BLaER1 (cell line): Measurements from ENCODE around the gene HSPA1L.
A peak's percentile ranks its signal among the peaks of the same experiment; 100 is the strongest.

Source experiments
- H3K27ac ChIP-seq: shearing (Covaris generic); formaldehyde crosslinking; 2 replicates; pipeline ENCODE4 v1.8.1; 2022
- H3K27me3 ChIP-seq: shearing (Covaris generic); formaldehyde crosslinking; 2 replicates; pipeline ENCODE4 v1.8.1; 2022
- H3K36me3 ChIP-seq: shearing (Covaris generic); formaldehyde crosslinking; 2 replicates; pipeline ENCODE4 v1.8.1; 2022
- H3K4me1 ChIP-seq: shearing (Covaris generic); formaldehyde crosslinking; 2 replicates; pipeline ENCODE4 v1.8.1; 2022
- H3K4me2 ChIP-seq: shearing (Covaris generic); formaldehyde crosslinking; 2 replicates; pipeline ENCODE4 v1.8.1; 2022
- H3K4me3 ChIP-seq: shearing (Covaris generic); formaldehyde crosslinking; 2 replicates; pipeline ENCODE4 v1.8.1; 2022
- H3K9ac ChIP-seq: shearing (Covaris generic); formaldehyde crosslinking; 2 replicates; pipeline ENCODE4 v1.8.1; 2022
- H3K9me3 ChIP-seq: shearing (Covaris generic); formaldehyde crosslinking; 2 replicates; pipeline ENCODE4 v1.8.1; 2022
- H4K20me1 ChIP-seq: shearing (Covaris generic); formaldehyde crosslinking; 2 replicates; pipeline ENCODE4 v1.8.1; 2022
- Cebpa-rat ChIP-seq: shearing (Covaris generic); IDR thresholded peaks from 2 replicates; pipeline ENCODE4 v1.8.1; 2022

Gene HSPA1L

DNA sequence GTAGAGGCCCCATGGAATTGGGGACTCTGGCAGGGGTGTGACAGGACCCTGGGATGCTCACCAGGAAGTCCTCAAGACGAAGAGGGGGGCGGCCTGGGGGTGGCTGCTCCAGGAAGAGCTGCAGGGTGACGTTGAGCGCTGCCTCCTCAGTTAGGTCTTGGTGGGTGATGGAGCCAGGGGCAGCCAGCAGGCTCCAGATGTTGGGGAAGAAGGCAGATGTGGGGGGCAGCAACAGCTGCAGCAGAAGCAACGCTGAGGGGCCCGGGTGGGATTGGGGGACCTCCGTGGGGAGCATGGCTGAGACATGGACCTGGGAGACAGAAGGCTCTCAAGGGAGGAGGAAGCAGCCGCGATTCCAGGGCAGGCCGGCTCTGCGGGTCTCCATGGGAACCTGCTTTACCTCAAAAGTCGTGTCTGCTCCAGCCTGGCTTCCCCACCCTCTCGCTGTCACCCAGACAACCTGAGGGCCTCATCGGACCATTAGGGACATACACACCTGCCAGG, 38.5 kb downstream of the HSPA1L start:
- peak overlapping the region; percentile 66 for H3K4me2 ChIP-seq

DNA sequence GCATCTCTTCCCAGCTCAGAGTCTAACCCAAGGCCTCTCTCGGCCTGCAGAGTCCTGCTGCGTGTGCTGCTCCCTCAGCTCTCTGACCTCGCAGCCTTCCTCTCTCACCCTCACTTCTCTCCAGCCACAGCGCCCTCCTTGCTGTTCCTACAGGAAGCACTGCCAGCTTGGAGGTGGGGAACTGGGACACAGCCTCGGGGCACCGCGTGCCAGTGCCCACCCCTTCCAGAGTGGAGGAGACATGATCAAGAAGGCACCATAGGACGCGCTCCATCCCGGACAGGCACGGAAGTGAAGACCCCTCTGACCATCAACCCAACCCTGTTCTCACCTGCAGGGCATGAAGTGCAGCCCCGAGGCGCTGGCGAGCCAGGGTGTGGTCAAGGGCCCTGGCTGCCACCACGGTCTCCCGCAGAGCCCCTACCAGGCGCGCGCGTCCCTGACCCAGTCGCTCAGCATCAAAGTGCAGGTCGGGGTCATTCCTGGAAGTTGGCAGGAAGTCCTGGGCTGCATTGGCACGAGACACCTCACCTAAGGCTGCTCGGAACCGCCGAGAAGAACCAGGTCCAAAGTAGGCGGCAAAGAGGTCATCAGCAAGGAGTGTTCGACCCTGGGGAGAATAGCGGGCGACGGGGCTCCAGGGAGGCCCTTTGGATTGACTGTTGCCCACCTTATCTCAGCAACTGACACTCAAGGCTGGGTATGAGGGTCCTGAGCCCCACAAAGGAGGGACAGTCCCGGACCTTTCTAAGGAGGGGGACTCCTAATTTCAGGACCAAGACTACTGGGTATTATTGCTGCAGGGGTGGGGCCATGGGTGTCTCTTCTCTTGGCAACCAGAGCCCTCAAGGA, 39.2 kb downstream of the HSPA1L start:
- no peak overlapping the region for H3K4me3 ChIP-seq
- H3K4me1 ChIP-seq = peaks cover 58% of the 10 kb centered on the region
- no peaks in the 10 kb centered on the region for H3K27me3 ChIP-seq
- peaks cover 35% of the 10 kb centered on the region for H3K36me3 ChIP-seq
- H3K27ac ChIP-seq = no peak overlapping the region
- no peaks in the 10 kb centered on the region; the same call in 1 of the 2 replicates for H4K20me1 ChIP-seq
- TF ChIP-seq Cebpa-rat = no peak
- H3K9ac ChIP-seq = no peak overlapping the region
- H3K4me2 ChIP-seq = 0 out of 2 replicates have a peak overlapping the region, but pooled peaks have one; percentile 61
- H3K9me3 ChIP-seq = no peaks in the 10 kb centered on the region

More for the DNA sequence above, 38.5 kb downstream of the HSPA1L start:
- Histone ChIP-seq H3K27me3 (no peaks in the 10 kb centered on the region), H3K27ac (peak overlapping the region; percentile 58), H3K36me3 (peaks cover 41% of the 10 kb centered on the region), H3K4me3 (no peak overlapping the region), H3K9ac (no peak overlapping the region), H4K20me1 (peaks cover under 1% of the 10 kb centered on the region; the same call in 1 of the 2 replicates), H3K9me3 (no peaks in the 10 kb centered on the region), H3K4me1 (peaks cover 58% of the 10 kb centered on the region)
- no peak for TF ChIP-seq Cebpa-rat

DNA sequence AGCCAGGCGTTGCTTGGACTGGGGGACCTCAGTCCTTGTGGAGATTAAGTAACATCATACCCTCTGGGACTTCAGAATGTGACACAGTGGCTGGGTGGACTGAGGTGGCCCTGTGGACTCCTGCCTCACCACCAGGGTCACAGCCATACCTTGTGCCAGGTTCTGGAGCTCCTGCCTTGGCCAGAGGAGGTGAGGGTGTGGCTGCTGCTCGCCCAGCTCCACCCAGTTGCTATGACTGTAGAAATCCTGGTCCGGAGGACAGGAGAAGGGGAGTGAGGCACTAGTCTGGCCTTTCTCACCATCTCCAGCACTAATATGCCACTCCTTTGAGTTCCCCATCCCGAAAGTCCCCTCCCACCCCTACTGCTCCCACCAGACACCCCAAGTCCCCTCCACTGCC, 39.9 kb downstream of the HSPA1L start:
- H3K27me3 ChIP-seq = no peaks in the 10 kb centered on the region
- no peak for TF ChIP-seq Cebpa-rat
- H3K4me1 ChIP-seq = peaks cover 58% of the 10 kb centered on the region
- H3K27ac ChIP-seq = peak overlapping the region; percentile 44; the same call in 1 of the 2 replicates
- no peak overlapping the region for H3K9ac ChIP-seq
- H3K9me3 ChIP-seq = no peaks in the 10 kb centered on the region
- peaks cover 28% of the 10 kb centered on the region for H3K36me3 ChIP-seq
- H3K4me3 ChIP-seq = no peak overlapping the region
- no peaks in the 10 kb centered on the region; the same call in 1 of the 2 replicates for H4K20me1 ChIP-seq
- peak overlapping the region; percentile 61 for H3K4me2 ChIP-seq

DNA sequence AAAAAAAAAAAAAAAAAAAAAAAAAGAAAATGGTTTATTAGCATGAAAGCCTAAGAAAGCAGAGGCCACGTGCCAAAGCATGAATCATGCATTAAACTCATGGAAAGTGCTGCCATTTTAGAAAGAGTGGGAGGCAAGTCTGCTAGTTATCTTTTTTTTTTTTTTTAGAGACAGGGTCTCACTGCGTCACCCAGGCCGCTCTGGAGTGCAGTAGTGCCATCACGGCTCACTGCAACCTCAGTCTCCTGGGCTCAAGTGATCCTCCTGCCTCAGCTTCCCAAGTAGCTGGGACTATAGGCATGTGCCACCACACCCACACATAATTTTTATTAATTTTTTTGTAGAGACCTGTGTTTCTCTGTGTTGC, 43.1 kb downstream of the HSPA1L start:
- Histone ChIP-seq H3K36me3 (no peaks in the 10 kb centered on the region), H3K27ac (no peak overlapping the region), H3K4me3 (no peak overlapping the region), H3K9ac (no peak overlapping the region), H3K27me3 (no peaks in the 10 kb centered on the region), H3K4me1 (peaks cover 44% of the 10 kb centered on the region), H3K9me3 (no peaks in the 10 kb centered on the region), H3K4me2 (peak overlapping the region; percentile 49), H4K20me1 (no peaks in the 10 kb centered on the region)
- no peak for TF ChIP-seq Cebpa-rat

DNA sequence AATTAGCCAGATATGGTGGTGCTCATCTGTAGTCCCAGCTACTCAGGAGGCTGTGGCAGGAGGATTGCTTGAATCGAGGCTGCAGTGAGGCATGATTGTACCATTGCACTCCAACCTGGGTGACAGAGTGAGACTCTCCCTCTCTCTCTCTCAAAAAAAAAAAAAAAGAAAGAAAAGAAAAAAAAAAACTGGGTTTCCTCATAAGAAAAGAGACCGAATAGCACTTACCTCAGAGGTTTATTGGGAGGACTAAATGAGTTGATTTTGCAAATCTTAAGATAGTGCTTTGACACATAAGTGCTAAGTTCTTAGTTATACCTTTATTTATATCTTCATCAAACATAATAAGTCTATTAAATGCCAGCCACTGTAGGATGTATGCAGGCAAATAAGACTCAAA, 44.2 kb downstream of the HSPA1L start:
- Histone ChIP-seq H3K36me3 (0 out of 2 replicates have a peak, but pooled peaks cover 5% of the 10 kb centered on the region), H3K9ac (no peak overlapping the region), H4K20me1 (no peaks in the 10 kb centered on the region), H3K27me3 (no peaks in the 10 kb centered on the region), H3K9me3 (no peaks in the 10 kb centered on the region), H3K4me1 (peaks cover 34% of the 10 kb centered on the region), H3K4me2 (no peak overlapping the region), H3K27ac (no peak overlapping the region), H3K4me3 (no peak overlapping the region)
- no peak for TF ChIP-seq Cebpa-rat

DNA sequence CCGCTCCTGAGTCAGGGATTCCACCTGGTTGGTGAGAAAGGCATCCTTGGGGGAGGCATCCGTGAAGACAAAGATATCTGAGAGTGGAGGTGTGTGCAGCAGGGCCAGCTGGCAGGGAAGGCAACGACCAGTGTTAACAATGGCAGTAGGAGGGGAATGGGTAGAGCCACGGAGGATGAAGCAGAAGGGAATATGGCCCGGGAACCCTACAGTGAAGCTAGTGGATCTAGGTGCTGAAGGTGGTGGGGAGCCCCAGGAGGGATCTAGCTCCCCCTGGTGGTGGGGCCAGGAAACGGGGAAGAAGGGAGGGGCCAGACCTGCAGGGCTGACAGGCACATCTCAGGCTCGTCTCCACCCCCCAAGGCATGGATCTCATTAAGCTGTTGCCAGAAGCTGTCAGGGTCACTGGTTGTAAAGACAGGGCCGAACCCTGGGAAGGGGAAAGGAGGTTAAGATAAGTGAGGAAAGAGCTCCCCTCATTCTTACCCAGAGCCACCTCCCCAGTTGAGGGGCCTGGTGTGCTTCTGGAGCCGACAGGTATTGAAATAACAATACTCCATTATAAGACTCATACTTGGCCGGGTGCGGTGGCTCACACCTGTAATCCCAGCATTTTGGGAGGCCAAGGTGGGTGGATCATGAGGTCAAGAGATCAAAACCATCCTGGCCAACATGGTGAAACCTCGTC, 45.3 kb downstream of the HSPA1L start:
- H3K9ac ChIP-seq = no peak overlapping the region
- TF ChIP-seq Cebpa-rat = no peak
- no peak overlapping the region for H3K4me3 ChIP-seq
- H3K9me3 ChIP-seq = no peaks in the 10 kb centered on the region
- no peaks in the 10 kb centered on the region for H3K27me3 ChIP-seq
- no peak overlapping the region for H3K27ac ChIP-seq
- no peaks in the 10 kb centered on the region for H4K20me1 ChIP-seq
- peaks cover 12% of the 10 kb centered on the region; the same call in 1 of the 2 replicates for H3K36me3 ChIP-seq
- peaks cover 24% of the 10 kb centered on the region for H3K4me1 ChIP-seq
- no peak overlapping the region for H3K4me2 ChIP-seq

DNA sequence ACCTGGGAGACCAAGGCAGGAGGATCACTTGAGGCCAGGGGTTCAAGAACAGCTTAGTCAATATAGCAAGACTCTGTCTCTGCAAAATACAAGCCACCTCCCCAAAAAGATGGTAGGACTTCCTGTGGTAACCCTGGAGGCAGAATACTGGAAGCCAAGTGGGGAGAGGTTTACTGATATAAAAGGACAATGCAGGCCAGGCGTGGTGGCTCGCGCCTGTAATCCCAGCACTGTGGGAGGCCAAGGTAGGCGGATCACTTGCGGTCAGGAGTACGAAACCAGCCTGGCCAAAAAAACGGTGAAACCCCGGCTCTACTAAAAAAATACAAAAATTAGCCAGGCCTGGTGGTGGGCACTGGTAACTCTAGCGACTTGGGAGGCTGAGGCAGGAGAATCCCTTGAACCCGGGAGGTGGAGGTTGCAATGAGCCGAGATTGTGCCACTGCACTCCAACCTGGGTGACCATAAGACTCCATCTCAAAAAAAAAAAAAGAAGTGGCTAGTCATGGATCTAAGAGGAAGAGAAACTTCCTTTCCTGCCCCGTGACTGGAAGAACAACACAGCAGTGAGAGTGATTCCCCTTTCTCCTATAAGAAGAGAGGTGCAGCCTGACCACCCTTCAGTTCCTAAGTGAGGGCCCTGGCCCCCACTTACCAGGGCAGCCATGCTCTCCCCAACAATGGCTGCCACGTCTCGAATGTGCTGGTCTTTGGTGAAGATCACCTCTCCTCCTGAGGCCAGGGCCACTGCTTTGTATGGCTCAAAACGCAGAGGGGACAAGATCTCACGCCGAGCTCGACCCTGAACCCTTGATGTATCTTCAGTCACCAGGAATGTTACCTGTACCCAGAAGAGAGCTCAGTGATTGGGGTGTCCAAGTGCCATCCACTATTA, 46.5 kb downstream of the HSPA1L start:
- Histone ChIP-seq H3K4me3 (no peak overlapping the region), H3K9ac (no peak overlapping the region), H3K4me2 (no peak overlapping the region), H3K27ac (no peak overlapping the region), H3K9me3 (no peaks in the 10 kb centered on the region), H3K27me3 (no peaks in the 10 kb centered on the region), H4K20me1 (no peaks in the 10 kb centered on the region), H3K4me1 (peaks cover 14% of the 10 kb centered on the region), H3K36me3 (peaks cover 24% of the 10 kb centered on the region)
- TF ChIP-seq Cebpa-rat = no peak

DNA sequence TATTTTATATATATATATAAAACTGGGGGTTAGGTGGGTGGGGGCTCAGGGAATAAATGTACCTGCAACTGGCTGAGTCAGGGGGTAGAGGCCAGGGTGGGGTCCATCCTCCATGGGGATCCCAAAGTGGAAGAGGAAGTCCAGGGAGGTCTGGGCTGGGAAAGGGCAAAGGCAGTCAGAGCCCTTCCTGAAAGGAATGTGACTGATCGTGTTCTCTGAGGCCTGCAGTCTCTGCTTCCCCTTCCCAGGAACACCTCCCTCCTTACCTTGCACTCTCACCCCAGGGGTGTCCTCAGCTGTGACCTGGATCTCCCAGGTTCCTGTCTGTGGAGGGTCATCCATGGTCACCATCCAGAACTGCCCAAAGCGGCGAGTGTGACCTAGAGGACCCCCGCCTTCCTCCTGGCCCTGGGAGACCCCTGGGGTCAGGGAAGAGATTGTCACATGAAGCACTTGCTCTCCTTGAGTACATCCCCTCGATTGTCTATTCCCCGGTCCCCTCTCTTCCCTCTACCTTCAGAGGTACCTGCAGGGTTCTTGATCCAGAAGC, 47.9 kb downstream of the HSPA1L start:
- no peak overlapping the region for H3K27ac ChIP-seq
- TF ChIP-seq Cebpa-rat = no peak
- no peaks in the 10 kb centered on the region for H3K27me3 ChIP-seq
- peaks cover 39% of the 10 kb centered on the region for H3K36me3 ChIP-seq
- peaks cover 19% of the 10 kb centered on the region for H3K4me1 ChIP-seq
- H3K4me3 ChIP-seq = no peak overlapping the region
- H3K9me3 ChIP-seq = no peaks in the 10 kb centered on the region
- H4K20me1 ChIP-seq = no peaks in the 10 kb centered on the region
- H3K4me2 ChIP-seq = no peak overlapping the region
- no peak overlapping the region for H3K9ac ChIP-seq
